ENCODE results near the gene PCDH15. TPM values are rescaled to one million over a fixed set of nuclear protein-coding genes. Genes with fewer than 3 reads are reported as not detected.

Gene PCDH15
- total RNA-seq, 1 experiment from 2014 or later: not detected

GRCh38 chr10:54665095-54665494 lies 135.9 kb downstream of the PCDH15 start:
- no peak for DNase-seq
- Histone ChIP-seq H3K4me3 (ENCODE audit: insufficient read depth, low read depth, low read length) (no peak overlapping the region), H3K27me3 (ENCODE audit: control insufficient read depth, insufficient read depth, low read length) (no peaks in the 10 kb centered on the region), H3K36me3 (replicated peaks; ENCODE audit: control insufficient read depth, insufficient read depth, low read length) (no peaks in the 10 kb centered on the region)

DNA sequence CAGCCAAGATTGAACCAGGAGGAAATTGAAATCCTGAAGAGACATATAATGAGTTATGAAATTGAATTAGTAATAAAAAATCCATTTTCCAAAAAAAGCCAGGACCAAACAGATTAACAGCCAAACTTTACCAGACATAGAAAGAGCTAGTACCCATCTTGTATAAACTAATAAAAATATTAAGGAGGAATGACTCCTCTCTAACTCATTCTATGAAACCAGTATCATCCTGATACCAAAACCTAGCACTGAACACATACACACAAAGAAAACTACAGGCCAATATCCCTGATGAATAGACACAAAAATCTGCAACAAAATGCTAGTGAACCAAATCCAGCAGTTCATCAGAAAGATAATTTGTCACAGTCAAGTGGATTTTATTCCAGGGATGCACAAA lies 140.6 kb downstream of the PCDH15 start:
- Histone ChIP-seq H3K27me3 (ENCODE audit: control insufficient read depth, insufficient read depth, low read length) (no peaks in the 10 kb centered on the region), H3K4me3 (ENCODE audit: insufficient read depth, low read depth, low read length) (no peak overlapping the region), H3K36me3 (replicated peaks; ENCODE audit: control insufficient read depth, insufficient read depth, low read length) (no peaks in the 10 kb centered on the region)
- DNase-seq: no peak

- no peak for DNase-seq
- Histone ChIP-seq H3K27me3 (ENCODE audit: control insufficient read depth, insufficient read depth, low read length) (no peaks in the 10 kb centered on the region), H3K36me3 (replicated peaks; ENCODE audit: control insufficient read depth, insufficient read depth, low read length) (no peaks in the 10 kb centered on the region), H3K4me3 (ENCODE audit: insufficient read depth, low read depth, low read length) (no peak overlapping the region)
Observed at GRCh38 chr10:54656643-54657042, 144.4 kb downstream of the PCDH15 start.

- no peak for DNase-seq
- H3K27me3 ChIP-seq (ENCODE audit: control insufficient read depth, insufficient read depth, low read length): no peaks in the 10 kb centered on the region
Observed at GRCh38 chr10:54653518-54653917, 147.5 kb downstream of the PCDH15 start.

DNA sequence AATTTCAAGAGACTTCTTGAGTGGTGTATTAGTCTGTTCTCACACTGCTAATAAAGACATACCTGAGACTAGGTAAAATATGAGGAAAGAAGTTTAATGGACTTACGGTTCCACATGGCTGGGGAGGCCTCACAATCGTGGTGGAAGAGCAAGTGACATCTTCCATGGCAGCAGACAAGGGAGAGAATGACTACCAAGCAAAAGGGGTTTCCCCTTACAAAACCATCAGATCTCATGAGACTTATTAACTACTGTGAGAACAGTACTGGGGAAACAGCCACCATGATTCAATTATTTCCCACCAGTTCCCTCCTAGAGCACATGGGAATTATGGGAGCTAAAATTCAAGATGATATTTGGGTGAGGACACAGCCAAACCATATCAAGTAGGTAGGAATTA lies 150.5 kb downstream of the PCDH15 start:
- no peak overlapping the region for H3K4me3 ChIP-seq (ENCODE audit: insufficient read depth, low read depth, low read length)
- DNase-seq: no peak
- H3K27me3 ChIP-seq (ENCODE audit: control insufficient read depth, insufficient read depth, low read length): no peaks in the 10 kb centered on the region
- no peaks in the 10 kb centered on the region for H3K36me3 ChIP-seq (replicated peaks; ENCODE audit: control insufficient read depth, insufficient read depth, low read length)

More at GRCh38 chr10:54653518-54653917, 147.5 kb downstream of the PCDH15 start:
- no peaks in the 10 kb centered on the region for H3K36me3 ChIP-seq (replicated peaks; ENCODE audit: control insufficient read depth, insufficient read depth, low read length)
- H3K4me3 ChIP-seq (ENCODE audit: insufficient read depth, low read depth, low read length): no peak overlapping the region

- Histone ChIP-seq H3K36me3 (replicated peaks; ENCODE audit: control insufficient read depth, insufficient read depth, low read length) (no peaks in the 10 kb centered on the region), H3K27me3 (ENCODE audit: control insufficient read depth, insufficient read depth, low read length) (no peaks in the 10 kb centered on the region), H3K4me3 (ENCODE audit: insufficient read depth, low read depth, low read length) (no peak overlapping the region)
- no peak for DNase-seq
Observed at GRCh38 chr10:54622017-54622416, 179.0 kb downstream of the PCDH15 start.

DNA sequence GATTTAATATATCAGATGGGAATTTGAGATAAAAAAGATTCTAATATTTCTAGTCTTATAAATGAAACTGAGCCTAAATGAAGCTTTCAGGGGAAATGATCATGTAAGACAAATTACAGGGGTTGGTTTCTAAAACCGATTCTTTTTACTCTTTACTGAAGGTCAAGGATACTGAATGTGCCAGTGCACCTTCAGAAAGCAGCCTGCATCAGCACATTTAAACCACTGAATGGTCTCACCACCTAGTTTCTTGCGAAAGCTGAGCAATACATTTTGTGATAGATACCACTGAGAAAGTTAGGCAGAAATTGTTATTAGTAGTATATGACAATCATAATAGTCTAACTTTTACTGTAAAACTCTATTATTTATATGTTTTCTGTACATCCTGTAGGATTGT lies 180.7 kb downstream of the PCDH15 start:
- no peaks in the 10 kb centered on the region for H3K27me3 ChIP-seq (ENCODE audit: control insufficient read depth, insufficient read depth, low read length)
- H3K4me3 ChIP-seq (ENCODE audit: insufficient read depth, low read depth, low read length): no peak overlapping the region
- no peaks in the 10 kb centered on the region for H3K36me3 ChIP-seq (replicated peaks; ENCODE audit: control insufficient read depth, insufficient read depth, low read length)
- DNase-seq: no peak

DNA sequence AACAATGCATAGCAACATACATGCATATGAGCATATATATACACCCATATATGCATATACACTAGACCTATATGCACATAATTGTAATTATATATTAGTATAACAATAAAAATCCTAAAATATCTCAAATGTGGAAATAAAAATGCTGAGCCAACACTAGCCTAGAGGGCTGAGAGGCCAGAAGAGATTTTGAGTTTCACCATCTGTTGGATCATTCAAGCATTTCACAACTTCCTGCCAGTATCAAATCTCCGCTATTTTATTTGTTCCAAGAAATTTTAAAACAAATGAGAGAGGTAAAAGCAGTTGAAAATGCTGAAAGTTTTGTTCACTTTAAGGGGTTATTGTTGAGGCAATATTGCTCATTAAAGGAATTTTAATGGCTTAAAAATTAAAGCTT lies 187.0 kb downstream of the PCDH15 start:
- Histone ChIP-seq H3K27me3 (ENCODE audit: control insufficient read depth, insufficient read depth, low read length) (no peaks in the 10 kb centered on the region), H3K36me3 (replicated peaks; ENCODE audit: control insufficient read depth, insufficient read depth, low read length) (no peaks in the 10 kb centered on the region), H3K4me3 (ENCODE audit: insufficient read depth, low read depth, low read length) (no peak overlapping the region)
- DNase-seq: no peak

DNA sequence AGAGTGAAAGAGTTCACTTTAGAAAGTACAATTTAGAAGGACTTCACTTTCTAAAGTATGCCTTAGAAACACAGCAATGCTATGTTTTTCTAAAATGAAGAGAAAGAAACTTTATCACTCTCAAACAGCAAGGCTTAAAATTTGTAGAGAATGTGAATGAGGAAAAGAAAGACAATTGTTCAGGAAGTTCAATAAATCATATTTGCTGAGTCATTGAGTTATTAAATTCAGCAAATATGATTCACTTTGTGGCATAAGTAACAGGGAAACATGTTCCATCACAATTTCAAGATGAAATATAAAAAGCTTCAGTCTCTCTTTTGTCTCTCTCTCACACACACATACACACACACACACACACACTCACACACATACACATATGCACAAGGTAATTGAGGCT lies 187.9 kb downstream of the PCDH15 start:
- no peak overlapping the region for H3K4me3 ChIP-seq (ENCODE audit: insufficient read depth, low read depth, low read length)
- no peaks in the 10 kb centered on the region for H3K36me3 ChIP-seq (replicated peaks; ENCODE audit: control insufficient read depth, insufficient read depth, low read length)
- no peaks in the 10 kb centered on the region for H3K27me3 ChIP-seq (ENCODE audit: control insufficient read depth, insufficient read depth, low read length)
- DNase-seq: no peak

DNA sequence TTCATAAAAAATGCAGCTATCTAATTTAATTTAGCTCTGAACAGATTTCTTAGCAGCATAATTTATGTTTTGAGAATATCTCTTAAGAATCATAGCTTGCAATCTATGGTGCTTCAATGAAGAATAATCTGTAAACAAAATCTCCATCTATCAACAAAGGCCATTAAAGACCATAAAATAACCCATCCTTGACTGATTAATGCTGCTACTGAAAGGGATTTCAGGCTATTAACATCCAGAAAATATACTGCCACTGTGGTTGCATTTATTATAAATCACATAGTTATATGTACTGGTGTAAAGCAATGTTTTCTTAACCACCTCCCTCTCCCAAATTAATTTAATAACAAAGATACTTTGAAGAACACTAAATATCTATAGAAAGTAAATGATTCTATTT lies 191.6 kb downstream of the PCDH15 start:
- no peak for DNase-seq
- Histone ChIP-seq H3K27me3 (ENCODE audit: control insufficient read depth, insufficient read depth, low read length) (no peaks in the 10 kb centered on the region), H3K36me3 (replicated peaks; ENCODE audit: control insufficient read depth, insufficient read depth, low read length) (no peaks in the 10 kb centered on the region), H3K4me3 (ENCODE audit: insufficient read depth, low read depth, low read length) (no peak overlapping the region)

GRCh38 chr10:54607983-54608382 lies 193.0 kb downstream of the PCDH15 start:
- Histone ChIP-seq H3K36me3 (replicated peaks; ENCODE audit: control insufficient read depth, insufficient read depth, low read length) (no peaks in the 10 kb centered on the region), H3K4me3 (ENCODE audit: insufficient read depth, low read depth, low read length) (no peak overlapping the region)
- peak; percentile 0 for DNase-seq

DNA sequence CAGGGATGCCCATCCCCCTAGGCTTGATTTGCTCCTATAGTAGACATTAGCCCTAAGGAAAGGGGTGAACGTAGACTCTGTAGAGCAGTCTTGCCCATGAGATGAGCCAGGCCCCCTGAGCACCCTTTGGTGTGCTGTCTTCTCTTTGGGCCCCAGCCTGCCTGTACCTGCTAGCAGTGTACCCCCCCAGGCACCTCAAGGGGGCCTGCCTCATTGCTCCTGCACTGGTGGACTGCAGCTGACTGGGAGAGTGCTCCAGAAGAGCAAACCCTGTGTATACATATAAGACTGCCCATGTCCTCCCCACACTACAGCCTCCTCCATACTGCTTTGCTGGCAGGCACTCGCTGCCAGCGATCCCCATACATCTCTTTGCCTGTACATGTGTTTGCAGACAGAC lies 206.7 kb downstream of the PCDH15 start:
- Histone ChIP-seq H3K4me3 (ENCODE audit: insufficient read depth, low read depth, low read length) (no peak overlapping the region), H3K27me3 (ENCODE audit: control insufficient read depth, insufficient read depth, low read length) (no peaks in the 10 kb centered on the region), H3K36me3 (replicated peaks; ENCODE audit: control insufficient read depth, insufficient read depth, low read length) (no peaks in the 10 kb centered on the region)
- no peak for DNase-seq

More at GRCh38 chr10:54607983-54608382, 193.0 kb downstream of the PCDH15 start:
- H3K27me3 ChIP-seq (ENCODE audit: control insufficient read depth, insufficient read depth, low read length): no peaks in the 10 kb centered on the region

DNA sequence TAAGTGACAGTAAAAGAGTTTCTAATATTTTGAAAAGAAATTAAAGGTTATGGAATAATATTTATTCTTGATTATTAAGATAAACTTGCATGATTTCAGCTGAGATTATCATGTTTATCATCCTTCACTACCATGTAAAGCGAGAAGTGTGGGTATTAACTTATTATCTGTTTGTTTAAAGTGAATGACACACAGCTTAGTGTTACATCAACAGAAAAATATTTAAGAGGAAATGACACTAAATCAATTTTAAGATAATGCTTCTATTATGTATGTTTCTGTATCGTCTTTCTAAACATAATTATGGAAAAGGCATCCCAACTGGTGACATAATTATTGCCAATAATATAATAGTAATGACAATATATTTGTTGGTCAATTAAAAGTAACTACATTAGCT lies 213.1 kb downstream of the PCDH15 start:
- H3K36me3 ChIP-seq (replicated peaks; ENCODE audit: control insufficient read depth, insufficient read depth, low read length): no peaks in the 10 kb centered on the region
- no peak overlapping the region for H3K4me3 ChIP-seq (ENCODE audit: insufficient read depth, low read depth, low read length)
- H3K27me3 ChIP-seq (ENCODE audit: control insufficient read depth, insufficient read depth, low read length): no peaks in the 10 kb centered on the region
- no peak for DNase-seq

- Histone ChIP-seq H3K4me3 (ENCODE audit: insufficient read depth, low read depth, low read length) (no peak overlapping the region), H3K36me3 (replicated peaks; ENCODE audit: control insufficient read depth, insufficient read depth, low read length) (no peaks in the 10 kb centered on the region), H3K27me3 (ENCODE audit: control insufficient read depth, insufficient read depth, low read length) (no peaks in the 10 kb centered on the region)
- DNase-seq: no peak
Observed at GRCh38 chr10:54585572-54585971, 215.5 kb downstream of the PCDH15 start.

DNA sequence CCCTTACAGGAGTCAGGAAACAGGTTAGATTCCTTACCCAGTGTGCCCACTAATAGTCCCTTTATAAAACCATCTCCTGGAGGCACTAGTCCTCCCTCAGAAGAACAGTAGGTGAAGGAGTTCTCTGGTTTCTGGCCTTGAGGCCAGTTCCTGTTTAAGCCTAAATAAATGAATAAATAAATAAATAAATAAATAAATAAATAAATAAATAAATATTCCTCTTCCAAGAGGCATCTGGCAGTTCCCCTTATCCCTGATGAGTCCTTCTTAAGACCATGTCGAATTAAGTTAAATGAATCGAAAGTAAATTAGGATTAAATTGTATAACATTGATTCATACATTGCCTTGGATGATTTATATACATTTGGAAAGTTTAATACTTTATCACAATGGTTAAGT lies 223.3 kb downstream of the PCDH15 start:
- no peak overlapping the region for H3K4me3 ChIP-seq (ENCODE audit: insufficient read depth, low read depth, low read length)
- H3K36me3 ChIP-seq (replicated peaks; ENCODE audit: control insufficient read depth, insufficient read depth, low read length): no peaks in the 10 kb centered on the region
- H3K27me3 ChIP-seq (ENCODE audit: control insufficient read depth, insufficient read depth, low read length): no peaks in the 10 kb centered on the region
- no peak for DNase-seq

- Histone ChIP-seq H3K4me3 (ENCODE audit: insufficient read depth, low read depth, low read length) (no peak overlapping the region), H3K36me3 (replicated peaks; ENCODE audit: control insufficient read depth, insufficient read depth, low read length) (no peaks in the 10 kb centered on the region), H3K27me3 (ENCODE audit: control insufficient read depth, insufficient read depth, low read length) (no peaks in the 10 kb centered on the region)
- no peak for DNase-seq
Observed at GRCh38 chr10:54576541-54576940, 224.5 kb downstream of the PCDH15 start.
